HepG2 (cell line): ENCODE data around the gene PLXNA1. TPM values are rescaled to one million over a fixed set of nuclear protein-coding genes. Genes with fewer than 3 reads are reported as not detected.

Experiments used
- FUBP1 ChIP-seq: sonication (generic); formaldehyde crosslinking; IDR thresholded peaks from 2 replicates; pipeline ENCODE4 v1.5.1; 2020; ENCODE audit warnings: missing genetic modification reagents, mild to moderate bottlenecking, borderline replicate concordance
- MLXIP ChIP-seq: sonication (generic); formaldehyde crosslinking; IDR thresholded peaks from 2 replicates; pipeline ENCODE4 v1.9.0; 2021; ENCODE audit warnings: missing genetic modification reagents, borderline replicate concordance
- PHB2 ChIP-seq: fragments of 450-650 bp; IDR thresholded peaks from 2 replicates; pipeline ENCODE4 v1.6.1; 2018; ENCODE audit not compliant: partially characterized antibody
- TFDP1 ChIP-seq: IDR thresholded peaks from 2 replicates; pipeline ENCODE4 v1.6.1; 2016; ENCODE audit warnings: missing compliant biosample characterization, missing genetic modification reagents, borderline replicate concordance
- THYN1 ChIP-seq: sonication (generic); formaldehyde crosslinking; IDR thresholded peaks from 2 replicates; pipeline ENCODE4 v1.8.1; 2023; ENCODE audit warnings: low read depth, mild to moderate bottlenecking, moderate library complexity, missing genetic modification reagents, borderline replicate concordance
- ZNF646 ChIP-seq: sonication (generic); formaldehyde crosslinking; IDR thresholded peaks from 2 replicates; pipeline ENCODE4 v1.9.0; 2021; ENCODE audit warnings: mild to moderate bottlenecking, missing genetic modification reagents
- ZNF709 ChIP-seq: sonication (generic); formaldehyde crosslinking; IDR thresholded peaks from 2 replicates; pipeline ENCODE4 v1.5.0; 2020; ENCODE audit warnings: mild to moderate bottlenecking, missing genetic modification reagents
- polyA plus RNA-seq, 8 experiments: library from polyadenylated mRNA; depleted of rRNA in 3 of 8; stranded (reverse) in 7 of 8; unstranded in 1 of 8; fragments of >200 nt; fragmentation: Illumina TruSeq in 4 of 8; extraction: Trizol in 4 of 8; gene quantifications; 2 replicates each; pipeline versions ENCODE4 v1.2.1 to v1.2.3, GENCODE V29; 2011 to 2016; ENCODE audit warnings: low read depth in 4 of 8, missing spikeins in 1 of 8, mixed read lengths in 1 of 8; ENCODE audit not compliant: insufficient read depth in 1 of 8
- total RNA-seq, 5 experiments: library from RNA; depleted of rRNA; stranded (reverse); fragments of >200 nt; fragmentation: Illumina TruSeq; extraction: Trizol; gene quantifications; 2 replicates each; pipeline ENCODE4 v1.2.3, GENCODE V29; 2016; ENCODE audit warnings: low read depth in 1 of 5
- TF ChIP-seq, protein P1 (sequence below): sonication (generic); formaldehyde crosslinking; IDR thresholded peaks from 2 replicates; pipeline ENCODE4 v1.8.0; 2022; ENCODE audit warnings: missing genetic modification reagents, mild to moderate bottlenecking, borderline replicate concordance

PLXNA1 gene
- total and polyA plus RNA-seq, 2 of the 13 experiments (the other 11 are each of a cell fraction or from before 2014, with no cell fraction given), result 16.6 to 18.2 TPM

DNA sequence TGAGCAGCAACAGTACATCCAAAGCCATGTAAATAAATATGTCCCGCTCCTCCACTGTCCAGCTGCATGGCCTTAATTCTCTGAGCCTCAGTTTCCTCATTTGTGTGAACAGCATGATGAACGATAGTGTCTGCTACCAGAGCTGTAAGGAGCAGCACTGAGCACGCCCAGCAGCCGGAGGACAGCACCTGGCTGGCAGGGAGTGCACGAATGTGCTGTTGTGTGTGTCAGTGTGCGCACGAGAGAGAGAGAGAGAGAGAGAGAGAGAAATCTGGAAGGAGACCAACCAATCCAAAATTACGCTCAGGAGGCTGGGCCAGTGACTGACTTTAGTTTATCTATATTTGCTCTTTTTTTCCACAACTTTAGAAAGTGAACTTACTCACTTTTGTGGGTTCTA, 26.6 kb upstream of the PLXNA1 start (continued):
- TF ChIP-seq ZNF646 (CRISPR knock-in tag), result no peak
- TF ChIP-seq MLXIP, result no peak
- no peak for TF ChIP-seq ZNF709 (CRISPR knock-in tag)
- TF ChIP-seq PHB2, result no peak
- no peak for TF ChIP-seq FUBP1 (CRISPR knock-in tag)
- TF ChIP-seq, protein P1, sequence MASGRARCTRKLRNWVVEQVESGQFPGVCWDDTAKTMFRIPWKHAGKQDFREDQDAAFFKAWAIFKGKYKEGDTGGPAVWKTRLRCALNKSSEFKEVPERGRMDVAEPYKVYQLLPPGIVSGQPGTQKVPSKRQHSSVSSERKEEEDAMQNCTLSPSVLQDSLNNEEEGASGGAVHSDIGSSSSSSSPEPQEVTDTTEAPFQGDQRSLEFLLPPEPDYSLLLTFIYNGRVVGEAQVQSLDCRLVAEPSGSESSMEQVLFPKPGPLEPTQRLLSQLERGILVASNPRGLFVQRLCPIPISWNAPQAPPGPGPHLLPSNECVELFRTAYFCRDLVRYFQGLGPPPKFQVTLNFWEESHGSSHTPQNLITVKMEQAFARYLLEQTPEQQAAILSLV (CRISPR knock-in tag), result no peak
- no peak for TF ChIP-seq THYN1 (CRISPR knock-in tag)
- no peak for TF ChIP-seq TFDP1 (CRISPR knock-in tag)
